ENCODE data around the gene C1orf232. TPM values are rescaled to one million over a fixed set of nuclear protein-coding genes. Genes with fewer than 3 reads are reported as not detected.

C1orf232 gene
- total and polyA plus RNA-seq, 2 of the 8 experiments (the other 6 are each of a cell fraction or from before 2014, with no cell fraction given) = not detected

- Histone ChIP-seq H3K79me1 (ENCODE audit: low read depth, low read length) (no peaks in the 10 kb centered on the region), H3K27ac (ENCODE audit: low read depth, low read length) (no peak overlapping the region), H4K91ac (replicated peaks; ENCODE audit: insufficient read length, low read length) (no peak overlapping the region), H3K79me2 (ENCODE audit: control insufficient read depth in 1 of 2, insufficient read depth in 2 of 2, low read length in 2 of 2) (no peaks in the 10 kb centered on the region), H3K23me2 (ENCODE audit: low read depth, low read length) (no peaks in the 10 kb centered on the region; the same call in 1 of the 2 replicates), H2BK120ac (replicated peaks; ENCODE audit: low read depth, low read length) (no peak overlapping the region), H3K4me2 (ENCODE audit: insufficient read depth in 1 of 2, low read depth in 2 of 2, low read length in 2 of 2) (no peak overlapping the region), H3K9ac (replicated peaks in 1 of 4; ENCODE audit: extremely low read depth in 1 of 4, low read depth in 3 of 4, low read length in 3 of 4) (no peak overlapping the region), H3K23ac (ENCODE audit: insufficient read length) (no peak overlapping the region), H3K4me1 (replicated peaks in 1 of 4; ENCODE audit: control insufficient read depth in 3 of 4, insufficient read depth in 4 of 4, low read length in 3 of 4) (no peaks in the 10 kb centered on the region), H3K9me3 (ENCODE audit: insufficient read depth in 2 of 2, low read depth in 1 of 2, low read length in 1 of 2) (no peaks in the 10 kb centered on the region), H3K18ac (ENCODE audit: extremely low read depth, low read length) (no peak overlapping the region), H3K4me3 (ENCODE audit: extremely low read depth in 1 of 4, insufficient read depth in 2 of 4, low read depth in 3 of 4, low read length in 4 of 4) (no peak overlapping the region), H2BK15ac (ENCODE audit: low read length) (no peak overlapping the region), H2BK5ac (ENCODE audit: low read depth, low read length) (no peak overlapping the region), H2AFZ (ENCODE audit: low read length) (no peak overlapping the region), H3K36me3 (ENCODE audit: control insufficient read depth in 2 of 4, insufficient read depth in 4 of 4, low read length in 3 of 4) (peaks cover 0 to 9% (median 0%) of the 10 kb centered on the region in 4 experiments; a peak in 2 of 8 replicates), H4K5ac (ENCODE audit: insufficient read length, low read depth, low read length) (no peak overlapping the region), H3K56ac (replicated peaks; ENCODE audit: insufficient read length, low read depth, low read length) (no peak overlapping the region), H3K4ac (replicated peaks; ENCODE audit: insufficient read length, low read depth, low read length) (no peak overlapping the region), H4K20me1 (replicated peaks in 1 of 2; ENCODE audit: control insufficient read depth in 1 of 2, insufficient read depth in 2 of 2, low read length in 2 of 2) (peaks cover 0 to 2% of the 10 kb centered on the region in 2 experiments), H2BK20ac (ENCODE audit: low read length) (no peak overlapping the region), H2AK5ac (ENCODE audit: low read depth, low read length) (no peak overlapping the region), H3K27me3 (replicated peaks in 1 of 4; ENCODE audit: control insufficient read depth in 3 of 4, extremely low read depth in 1 of 4, insufficient read depth in 3 of 4, low read length in 3 of 4) (no peaks in the 10 kb centered on the region), H2BK12ac (ENCODE audit: low read depth, low read length) (no peak overlapping the region), H3K14ac (ENCODE audit: insufficient read length) (no peak overlapping the region), H4K8ac (ENCODE audit: extremely low read depth, insufficient read depth, low read length) (no peak overlapping the region)
- FAIRE-seq (no peak), DNase-seq (ENCODE audit: low read depth in 1 of 2, low spot score in 2 of 2) (no peak)
- ChIA-PET POLR2A (ENCODE audit: partially characterized antibody) (interaction anchor here (0.6 to 1.9 kb wide), 2 partner anchors 8 to 62 kb away, joined by 4 read pairs; no protein-coding TSS in a partner anchor), CTCF (ENCODE audit: partially characterized antibody) (interaction anchor here (1.1 to 4.2 kb wide), 5 partner anchors 13 to 52 kb away, joined by 3 to 44 read pairs (median 4); partner anchors contain the start of genes CNKSR1 and ZNF593)
- WGBS, 2 experiments (ENCODE audit: extremely low coverage in 1 of 2, insufficient coverage in 1 of 2, insufficient read length in 1 of 2, insufficient replicate concordance in 2 of 2, low coverage in 1 of 2, low lambda C conversion rate in 2 of 2, missing lambda C conversion rate in 1 of 2) = 85% methylated on average over 1 of the region's 1 CpG; no CpG with 5 or more reads in 1 of the 2 experiments
- TF ChIP-seq NRF1 (IDR thresholded peaks at IDR 0.05; ENCODE audit: low read depth, low read length) (no peak), BRCA1 (IDR thresholded peaks at IDR 0.05; ENCODE audit: low read depth, low read length) (no peak), CTCF (IDR thresholded peaks at IDR 0.05; ENCODE audit: control extremely low read depth in 1 of 3, insufficient read depth in 1 of 3, low read depth in 1 of 3, low read length in 3 of 3) (no peak), SP1 (IDR thresholded peaks at IDR 0.05; ENCODE audit: low read depth, low read length) (no peak), RBBP5 (IDR thresholded peaks at IDR 0.05; ENCODE audit: borderline replicate concordance, low read depth, low read length) (no peak), EP300 (IDR thresholded peaks at IDR 0.05; ENCODE audit: borderline replicate concordance in 1 of 2, low read depth in 2 of 2, low read length in 2 of 2) (no peak), NANOG (IDR thresholded peaks at IDR 0.05; ENCODE audit: insufficient read depth, low read depth, low read length, poor library complexity, severe bottlenecking) (no peak), ZNF274 (IDR thresholded peaks at IDR 0.05; ENCODE audit: borderline replicate concordance, extremely low read depth, low read length) (no peak), SIX5 (IDR thresholded peaks at IDR 0.05; ENCODE audit: low read depth, low read length) (no peak), SIRT6 (IDR thresholded peaks at IDR 0.05; ENCODE audit: low read length) (no peak), MAFK (IDR thresholded peaks at IDR 0.05; ENCODE audit: low read depth, low read length) (no peak), TEAD4 (IDR thresholded peaks at IDR 0.05; ENCODE audit: low read depth, low read length) (no peak)
These were observed 42.8 kb downstream of the C1orf232 start for GRCh38 chr1:26125946-26126320.

Data from H1 (cell line).